ENCODE results near the gene PLGRKT.
"Not testable (repeated sequence)": the region's sequence is repeated elsewhere in the genome, so short reads cannot be mapped to it uniquely, and the experiment has no call there.

The PLGRKT gene

GRCh38 chr9:5392285-5392684, 45.4 kb downstream of the PLGRKT start:
- FAIRE-seq: no peak
- no peak for DNase-seq (ENCODE audit: insufficient read length, low spot score)

GRCh38 chr9:5389109-5389732, 48.5 kb downstream of the PLGRKT start:
- peak; percentile 45 for DNase-seq (ENCODE audit: insufficient read length, low spot score)
- no peak for FAIRE-seq

- DNase-seq (ENCODE audit: insufficient read length, low spot score) (no peak), FAIRE-seq (no peak)
Measured at GRCh38 chr9:5388026-5388819, 49.5 kb downstream of the PLGRKT start.

- DNase-seq (ENCODE audit: insufficient read length, low spot score) (no peak), FAIRE-seq (no peak)
Measured at GRCh38 chr9:5384436-5384835, 53.3 kb downstream of the PLGRKT start.

- no peak for FAIRE-seq
Measured at GRCh38 chr9:5382479-5382878, 55.2 kb downstream of the PLGRKT start.

GRCh38 chr9:5375790-5376477, 61.8 kb downstream of the PLGRKT start:
- no peak for FAIRE-seq
- no peak for DNase-seq (ENCODE audit: insufficient read length, low spot score)

More at GRCh38 chr9:5382479-5382878, 55.2 kb downstream of the PLGRKT start:
- no peak for DNase-seq (ENCODE audit: insufficient read length, low spot score)

- FAIRE-seq (no peak), DNase-seq (ENCODE audit: insufficient read length, low spot score) (no peak)
Measured at GRCh38 chr9:5375091-5375490, 62.6 kb downstream of the PLGRKT start.

- DNase-seq (ENCODE audit: insufficient read length, low spot score): no peak
- FAIRE-seq: peak; percentile 51
Measured at GRCh38 chr9:5364294-5365024, 73.3 kb downstream of the PLGRKT start.

GRCh38 chr9:5361326-5362010, 76.3 kb downstream of the PLGRKT start:
- FAIRE-seq: no peak
- no peak for DNase-seq (ENCODE audit: insufficient read length, low spot score)

GRCh38 chr9:5360341-5360740, 77.4 kb downstream of the PLGRKT start:
- no peak for FAIRE-seq
- no peak for DNase-seq (ENCODE audit: insufficient read length, low spot score)

- no peak for FAIRE-seq
- no peak for DNase-seq (ENCODE audit: insufficient read length, low spot score)
Measured at GRCh38 chr9:5357431-5358105, 80.2 kb downstream of the PLGRKT start.

- FAIRE-seq (no peak), DNase-seq (ENCODE audit: insufficient read length, low spot score) (no peak)
Measured at GRCh38 chr9:5355817-5356216, 81.9 kb downstream of the PLGRKT start.

- DNase-seq (ENCODE audit: insufficient read length, low spot score) (no peak), FAIRE-seq (no peak)
Measured at GRCh38 chr9:5355226-5355625, 82.5 kb downstream of the PLGRKT start.

- no peak for FAIRE-seq
Measured at GRCh38 chr9:5354184-5354583, 83.5 kb downstream of the PLGRKT start.

GRCh38 chr9:5352637-5353248, 85.0 kb downstream of the PLGRKT start:
- DNase-seq (ENCODE audit: insufficient read length, low spot score) (no peak), FAIRE-seq (no peak)

More at GRCh38 chr9:5354184-5354583, 83.5 kb downstream of the PLGRKT start:
- DNase-seq (ENCODE audit: insufficient read length, low spot score): no peak

GRCh38 chr9:5338992-5339981, 98.4 kb downstream of the PLGRKT start, which contains the start of gene RLN1:
TSS of gene RLN1 (minus strand) at chr9:5339876. CDS start at chr9:5339746, 130 bp downstream.
- not testable (repeated sequence) for DNase-seq (ENCODE audit: insufficient read length, low spot score)
- FAIRE-seq: peak; percentile 99

GRCh38 chr9:5336688-5337087, 101.0 kb downstream of the PLGRKT start:
- DNase-seq (ENCODE audit: insufficient read length, low spot score): no peak
- FAIRE-seq: no peak

GRCh38 chr9:5331276-5331675, 106.4 kb downstream of the PLGRKT start:
- not testable (repeated sequence) for DNase-seq (ENCODE audit: insufficient read length, low spot score); FAIRE-seq
